Frontal cortex (tissue), 4 donors: Measurements from ENCODE around the gene ACP1. TPM values are rescaled to one million over a fixed set of nuclear protein-coding genes. Genes with fewer than 3 reads are reported as not detected.
"Not testable (repeated sequence)": the region's sequence is repeated elsewhere in the genome, so short reads cannot be mapped to it uniquely, and the experiment has no call there.

Experiments
- DNase-seq, 2 donors: peaks; one replicate each; pipeline ENCODE4 v3.0.0; 2012; ENCODE audit warnings: low spot score in 2 of 2
- FAIRE-seq: peaks from 2 replicates; lab custom pipeline; 2012; peaks lifted over from hg19 to GRCh38; lab: Jason Lieb, UNC
- total RNA-seq: library from RNA; depleted of rRNA; stranded (reverse); fragments of >200 nt; gene quantifications from one replicate; pipeline ENCODE4 v1.2.3, GENCODE V29; 2014
- donor health status: control.
- donor health status: control.
- donor health status: control.

The ACP1 gene
- total RNA-seq, 1 donor from 2014 or later, result 115 TPM

DNA sequence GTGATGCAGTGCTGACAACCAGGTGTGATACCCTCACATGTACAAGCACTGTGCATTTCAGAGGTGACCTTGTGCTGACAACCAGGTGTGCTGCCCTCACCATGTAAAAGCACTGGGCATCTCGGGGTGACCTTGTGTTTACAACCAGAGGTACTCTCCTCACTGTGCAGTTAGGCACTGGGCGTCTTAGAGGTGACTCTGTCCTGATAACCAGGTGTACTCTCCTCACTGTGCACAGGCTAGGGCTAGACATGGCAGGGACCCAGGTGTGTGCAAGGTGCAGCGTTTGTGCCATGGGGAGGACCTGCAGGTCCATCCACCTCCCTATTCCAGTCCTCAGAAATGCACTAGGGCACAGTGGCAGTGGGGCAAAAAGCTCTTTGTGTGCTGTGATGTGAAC lies 31.6 kb downstream of the ACP1 start:
- FAIRE-seq, result no peak
- DNase-seq, result no peak

DNA sequence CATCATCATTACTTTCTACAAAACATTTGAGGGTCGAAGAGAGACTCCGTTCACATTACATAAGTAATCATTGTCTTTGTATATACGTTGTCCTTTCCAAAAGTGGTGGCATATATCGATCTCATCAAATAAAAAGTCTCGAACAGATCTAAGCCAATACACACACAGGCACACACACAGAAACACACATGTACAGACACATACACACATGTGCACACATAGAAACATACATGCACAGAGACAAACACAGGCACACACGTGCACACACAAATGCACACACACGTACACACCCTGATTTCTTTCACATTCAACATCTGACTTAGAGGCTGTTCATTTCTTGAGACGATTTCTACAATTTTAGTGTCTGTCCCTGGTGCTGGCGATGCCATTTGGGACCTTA lies 40.6 kb downstream of the ACP1 start:
- DNase-seq, result no peak
- FAIRE-seq, result no peak

DNA sequence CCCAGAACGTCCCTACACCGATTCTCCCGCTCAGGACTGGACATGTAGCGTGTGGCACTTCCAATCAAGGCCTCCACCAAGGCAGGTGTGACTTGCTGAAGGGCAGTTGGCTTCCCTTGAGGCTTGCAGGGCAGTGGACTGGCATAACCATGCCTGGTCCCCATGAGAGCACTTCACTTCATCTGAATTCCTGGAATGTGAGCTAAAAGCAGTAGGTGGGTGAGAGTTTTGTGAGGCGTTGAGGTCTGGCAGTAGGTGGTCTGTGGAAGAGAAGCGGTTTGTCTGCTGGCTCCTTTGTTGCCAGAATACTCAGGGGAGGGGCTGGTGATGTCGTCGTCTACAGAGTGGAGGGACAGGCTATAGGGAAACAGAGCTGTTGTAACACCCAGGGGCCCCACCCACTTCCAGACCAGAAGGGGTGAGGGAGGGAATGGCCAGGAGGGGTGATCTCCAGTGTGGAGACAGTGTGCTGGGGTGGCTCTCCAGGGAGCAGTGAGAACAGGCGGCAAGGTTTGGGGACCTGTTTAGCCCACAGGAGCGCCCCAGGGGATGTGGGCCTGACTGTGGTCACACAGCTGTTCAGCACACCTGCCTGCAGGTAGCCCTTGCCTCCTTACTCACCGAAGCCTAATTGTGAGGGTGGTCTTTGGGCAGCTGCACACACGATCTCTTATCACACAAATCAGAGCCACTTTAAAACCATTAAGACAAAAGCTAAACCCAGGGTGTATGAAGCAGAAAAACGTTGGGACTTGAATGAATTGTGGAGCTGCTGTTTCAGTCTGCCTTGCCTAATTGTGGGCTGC lies 44.6 kb downstream of the ACP1 start:
- FAIRE-seq, result no peak

DNA sequence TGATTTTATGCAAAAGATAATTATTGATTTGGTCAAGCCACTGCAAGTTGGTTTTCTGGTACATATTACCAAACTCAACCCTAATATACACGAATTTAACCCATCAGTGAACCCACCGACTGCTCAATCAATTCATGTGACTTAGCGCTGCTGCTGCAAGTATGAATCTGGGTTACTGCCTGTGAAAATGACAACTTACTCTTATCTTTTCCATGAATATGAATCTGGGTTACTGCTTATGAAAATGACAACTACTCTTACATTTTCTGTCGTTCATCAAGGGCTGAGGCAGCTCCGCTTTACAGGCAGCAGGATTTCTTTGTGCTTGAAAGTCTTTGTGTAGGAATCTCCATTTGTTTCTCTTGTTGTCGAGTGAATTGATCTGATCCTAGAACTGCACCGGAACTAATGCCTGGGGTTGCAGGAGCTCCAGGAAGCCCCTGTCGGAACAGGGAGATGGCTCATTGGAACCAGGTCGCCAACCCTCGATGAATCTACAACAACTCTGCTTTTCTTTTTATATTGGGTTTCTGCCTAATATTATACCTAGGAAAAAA lies 45.3 kb downstream of the ACP1 start:
- DNase-seq (no peak), FAIRE-seq (no peak)

More for the DNA sequence above, 44.6 kb downstream of the ACP1 start:
- DNase-seq, result no peak

DNA sequence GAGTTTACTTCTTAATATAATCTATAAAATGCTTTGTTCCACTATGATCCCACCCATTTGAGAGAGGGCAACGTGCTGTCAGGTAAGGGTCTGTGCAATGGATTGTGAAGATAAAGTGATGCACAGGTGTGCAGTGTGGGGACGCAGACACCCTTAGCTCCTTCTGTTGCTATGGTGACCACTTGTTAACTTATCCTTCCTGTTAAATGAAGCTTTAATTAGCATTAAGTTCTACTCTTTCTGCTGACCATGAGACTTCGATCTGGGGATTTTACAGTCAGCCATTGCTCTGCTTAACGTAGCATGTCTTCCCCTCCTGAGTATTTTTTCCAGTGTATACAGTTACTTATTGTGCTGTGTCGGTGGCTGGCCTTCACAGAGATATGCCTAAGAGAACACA lies 46.2 kb downstream of the ACP1 start:
- FAIRE-seq (no peak), DNase-seq (no peak)

DNA sequence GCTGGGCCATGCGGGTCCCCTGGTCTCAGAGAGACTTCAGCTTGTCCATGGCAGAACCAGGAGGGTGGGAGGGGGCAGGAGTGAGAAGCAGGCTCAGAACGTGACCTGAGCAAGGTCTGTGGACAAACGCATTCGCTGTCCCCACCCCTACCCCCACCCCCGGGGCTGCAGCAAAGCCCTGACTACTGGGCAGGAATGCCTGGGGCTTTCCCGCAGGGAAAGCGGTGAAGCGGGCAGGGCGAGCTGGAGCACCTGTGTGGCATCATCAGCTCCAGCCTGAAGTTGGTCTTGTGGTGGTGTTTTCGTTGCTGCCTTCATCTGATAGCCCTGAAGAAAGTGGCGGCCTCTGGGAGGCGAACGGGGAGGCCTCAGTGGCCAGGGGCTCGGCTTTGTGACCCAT lies 49.2 kb downstream of the ACP1 start:
- DNase-seq (no peak), FAIRE-seq (no peak)

DNA sequence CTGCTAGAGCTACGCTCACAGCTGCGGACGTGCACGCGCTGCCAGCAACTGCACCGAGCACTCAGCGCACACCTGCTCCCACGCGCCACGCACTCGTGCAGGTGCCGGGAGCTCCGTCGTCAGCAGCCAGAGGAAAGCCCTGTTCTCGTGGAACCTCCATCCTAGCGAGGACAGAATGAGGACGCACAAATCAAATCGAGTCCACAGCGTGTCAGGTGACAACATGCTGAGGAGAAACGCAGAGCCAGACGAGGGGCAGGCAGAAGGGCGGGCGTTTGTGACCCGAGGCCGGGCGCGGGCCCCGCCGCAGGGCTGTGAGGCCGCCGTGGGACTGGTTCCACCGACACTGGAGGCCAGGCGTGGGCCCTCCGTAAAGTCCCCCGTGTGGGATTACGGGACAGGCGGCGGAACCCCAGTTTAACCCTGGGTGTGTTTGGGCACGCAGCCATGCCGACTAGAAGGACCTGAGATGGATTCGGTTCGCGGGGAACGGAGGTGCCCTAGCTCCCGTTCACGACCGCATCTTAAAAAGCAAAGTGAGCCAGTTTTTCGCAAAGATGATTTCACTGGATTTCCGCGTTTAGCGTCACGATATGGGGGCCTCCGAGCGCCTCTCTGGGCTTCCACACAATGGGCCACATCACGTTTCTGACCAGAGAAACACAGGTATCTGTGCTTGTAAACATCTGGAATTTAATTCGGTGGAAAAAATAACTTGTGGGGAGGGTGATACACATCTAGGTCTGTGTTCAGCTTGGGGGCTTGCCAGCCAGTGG lies 50.0 kb downstream of the ACP1 start:
- DNase-seq, result no peak
- no peak for FAIRE-seq

DNA sequence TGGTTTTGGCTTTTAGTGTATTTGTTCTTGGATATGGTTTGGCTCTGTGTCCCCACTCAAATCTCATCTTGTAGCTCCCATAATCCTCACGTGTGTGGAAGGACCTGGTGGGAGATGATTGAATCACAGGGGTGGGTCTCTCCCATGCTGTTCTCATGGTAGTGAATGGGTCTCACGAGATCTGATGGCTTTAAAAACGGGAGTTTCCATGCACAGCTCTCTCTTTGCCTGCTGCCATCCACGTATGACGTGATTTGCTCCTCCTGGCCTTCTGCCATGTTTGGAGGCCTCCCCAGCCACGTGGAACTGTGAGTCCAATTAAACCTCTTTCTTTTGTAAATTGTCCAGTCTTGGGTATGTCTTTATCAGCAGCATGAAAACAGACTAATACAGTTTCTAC lies 51.2 kb downstream of the ACP1 start:
- not testable (repeated sequence) for FAIRE-seq, DNase-seq

DNA sequence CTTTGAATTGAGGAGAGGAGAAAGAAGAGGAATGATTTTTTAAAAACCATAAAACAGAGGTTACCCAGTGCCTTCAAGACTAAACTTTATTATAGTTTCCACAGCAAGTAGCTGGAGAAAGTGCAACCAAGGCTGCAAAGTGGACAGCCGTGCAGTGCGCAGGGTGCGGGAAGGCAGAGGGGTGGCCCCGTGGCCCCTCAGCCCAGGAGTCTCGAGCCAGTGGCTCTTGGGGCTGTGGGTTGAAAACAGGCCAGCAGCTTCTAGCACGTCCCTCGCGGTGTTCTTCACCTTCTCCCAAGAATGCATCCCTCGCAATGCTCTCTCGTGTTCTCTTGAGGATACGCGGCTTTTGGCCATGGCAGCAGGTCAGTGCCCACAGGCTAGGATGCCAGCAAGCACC lies 51.6 kb downstream of the ACP1 start:
- FAIRE-seq (no peak), DNase-seq (no peak)

DNA sequence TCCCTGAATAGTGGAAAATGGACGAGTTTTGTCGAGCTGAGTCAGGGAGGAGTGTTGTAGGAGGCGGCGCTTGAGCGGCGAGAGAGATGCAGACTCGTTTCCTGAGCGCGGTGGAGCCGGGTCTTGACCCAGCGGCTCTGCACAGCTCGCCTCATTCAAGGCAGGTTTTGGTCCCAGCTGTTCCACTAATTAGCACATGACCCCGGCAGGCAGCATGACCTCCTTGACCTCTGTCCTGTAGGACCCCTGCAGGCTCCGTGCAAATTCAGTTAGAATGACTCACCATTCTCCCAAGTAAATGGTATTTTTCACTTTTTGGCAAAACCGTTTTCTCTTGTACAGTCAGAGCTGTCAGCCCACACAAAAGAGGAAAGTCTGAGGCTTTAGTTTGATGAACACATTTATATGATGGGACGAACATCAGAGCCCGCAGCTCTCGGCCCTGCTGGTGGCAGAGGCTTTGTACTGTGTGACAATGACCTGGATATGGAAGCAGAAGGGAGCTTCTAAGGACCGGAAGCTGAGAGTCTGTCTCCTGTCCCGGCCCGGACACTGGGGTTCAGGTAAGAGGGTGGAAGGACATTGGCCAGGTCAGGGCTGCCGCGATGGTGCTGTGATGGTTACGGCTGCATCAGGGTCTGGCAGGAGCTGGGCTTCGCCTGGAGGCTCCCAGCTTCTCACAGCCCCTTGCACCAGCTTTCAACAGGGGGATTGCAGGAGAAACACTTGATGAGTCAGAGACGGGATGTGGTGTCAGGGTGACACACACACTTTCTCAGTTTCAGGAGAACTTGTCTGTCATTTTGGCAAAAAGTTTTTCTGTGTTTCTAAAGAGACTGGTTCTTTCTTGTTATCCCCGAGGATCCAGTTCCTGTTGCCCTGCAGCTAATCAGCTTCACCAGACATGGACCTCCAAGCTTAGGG lies 53.0 kb downstream of the ACP1 start:
- FAIRE-seq (no peak), DNase-seq (no peak)

DNA sequence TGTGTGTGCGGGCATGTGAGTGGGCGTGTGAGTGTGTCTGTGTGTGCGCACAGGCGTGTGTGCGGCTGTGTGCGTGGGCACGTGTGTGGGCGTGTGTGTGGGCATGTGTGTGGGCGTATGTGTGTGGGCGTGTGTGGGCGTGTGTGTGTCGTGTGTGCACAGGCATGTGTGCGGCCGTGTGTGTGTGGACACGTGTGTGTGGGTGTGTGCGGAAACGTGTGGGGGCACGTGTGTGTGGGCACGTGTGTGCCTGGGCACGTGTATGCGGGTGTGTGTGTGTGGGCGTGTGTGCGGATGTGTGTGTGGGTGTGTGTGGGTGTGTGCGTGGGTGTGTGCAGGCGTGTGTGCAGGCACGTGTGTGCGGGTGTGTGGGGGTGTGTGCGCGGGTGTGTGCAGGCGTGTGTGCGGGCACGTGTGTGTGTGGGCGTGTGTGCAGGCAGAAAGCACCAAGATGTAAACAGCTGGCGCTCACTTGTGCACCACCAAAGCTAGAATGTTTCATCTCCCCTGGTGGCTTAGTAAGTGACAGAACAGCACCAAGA lies 54.4 kb downstream of the ACP1 start:
- no peak for FAIRE-seq
- DNase-seq, result no peak

DNA sequence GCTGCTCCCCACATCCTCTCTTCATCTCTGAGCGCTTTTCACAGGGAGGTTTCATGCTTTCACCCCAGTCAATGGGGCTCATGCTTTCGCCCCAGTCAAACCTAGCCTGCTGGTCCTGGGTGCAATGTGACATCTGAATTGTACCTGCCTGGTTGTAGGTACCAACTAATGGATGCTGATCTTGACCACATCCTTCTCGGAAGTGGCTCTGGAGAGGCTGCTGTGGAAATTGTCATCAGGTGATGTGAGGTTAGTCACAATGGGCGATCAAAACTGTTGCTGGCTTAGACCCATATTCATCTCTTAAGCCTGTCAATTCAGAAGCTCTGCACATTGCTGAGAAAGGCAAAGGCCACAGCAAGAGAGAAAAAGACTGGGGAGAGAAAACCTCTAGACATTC lies 55.8 kb downstream of the ACP1 start:
- DNase-seq (no peak), FAIRE-seq (no peak)

DNA sequence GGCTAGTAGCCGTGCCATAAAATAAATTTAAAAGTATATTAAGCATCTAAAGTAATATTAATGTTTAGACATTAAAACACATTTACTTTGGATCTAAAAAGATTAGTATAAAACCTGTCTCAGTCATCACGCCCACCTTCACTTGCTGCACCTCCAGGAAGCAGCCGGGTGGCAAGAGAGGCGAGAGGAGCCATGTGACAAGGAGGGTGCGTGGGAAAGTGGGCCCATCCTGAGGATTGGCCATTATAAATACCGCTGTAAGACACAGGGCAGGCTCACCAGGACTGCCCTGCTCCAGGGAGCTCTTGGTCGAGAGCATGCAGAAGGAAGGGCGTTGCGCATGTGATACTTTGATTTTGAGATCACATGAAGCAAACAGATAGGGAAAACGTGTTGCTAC lies 57.6 kb downstream of the ACP1 start:
- FAIRE-seq, result no peak

DNA sequence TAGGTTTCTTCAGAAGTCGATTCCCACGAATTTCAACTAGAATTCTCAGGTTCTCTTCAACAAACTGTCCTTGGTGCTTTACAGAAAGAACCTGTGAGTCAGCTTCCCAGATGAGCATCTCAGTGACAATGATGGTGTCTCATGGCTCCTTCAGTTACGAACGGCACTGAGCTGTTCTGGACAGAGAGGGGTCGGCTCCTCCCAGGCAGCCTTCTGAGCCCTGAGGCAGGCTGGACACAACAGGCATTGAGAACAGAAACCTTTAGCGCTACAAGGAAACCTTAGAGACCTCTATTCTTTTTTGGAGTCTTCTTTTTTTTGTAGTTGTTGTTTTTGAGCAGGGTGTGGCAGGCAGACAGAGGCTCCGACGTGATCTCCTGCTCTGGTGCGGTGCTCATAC lies 58.3 kb downstream of the ACP1 start:
- no peak for FAIRE-seq
- no peak for DNase-seq

More for the DNA sequence above, 57.6 kb downstream of the ACP1 start:
- DNase-seq, result no peak

Other genes with a start within 250 kb of the ACP1 start
- 8.6 TPM for gene FAM110C, start 218.4 kb upstream of the ACP1 start, total RNA-seq
- 55.4 TPM for gene SH3YL1, start 915 bp upstream of the ACP1 start, total RNA-seq
- 2.0 TPM for gene ALKAL2, start 23.1 kb downstream of the ACP1 start, total RNA-seq